GM13977 (cell line): ENCODE results near the gene SIGLEC1.

ENCODE experiments used
- DNase-seq: peaks from one replicate; pipeline ENCODE4 v3.0.0; 2012; ENCODE audit warnings: low spot score
- CTCF ChIP-seq: IDR thresholded peaks from 2 replicates; pipeline ENCODE4 v1.5.1; 2012; ENCODE audit warnings: mild to moderate bottlenecking, control low read depth; ENCODE audit not compliant: insufficient read depth; ENCODE audit errors: extremely low read depth, missing control alignments
- in situ Hi-C: fragments of 300-500 bp; cut with MboI; formaldehyde crosslinking; loops from one replicate; pipeline ENCODE4 v1.12.0; 2022; ENCODE audit warnings: low sequenced_read_pairs, low pct_unique_long_range_greater_than_20kb, mixed read lengths, inconsistent platforms; ENCODE audit not compliant: unreplicated experiment

Gene SIGLEC1

GRCh38 chr20:3671986-3672546 lies 40.3 kb downstream of the SIGLEC1 start:
- in situ Hi-C loops, result no loop called here
- no peak for DNase-seq
- TF ChIP-seq CTCF, result no peak

- DNase-seq, result no peak
- TF ChIP-seq CTCF, result no peak
- in situ Hi-C loops, result no loop called here
Measured at GRCh38 chr20:3670945-3671344, 41.5 kb downstream of the SIGLEC1 start.

GRCh38 chr20:3670511-3670910 lies 41.9 kb downstream of the SIGLEC1 start:
- TF ChIP-seq CTCF, result no peak

GRCh38 chr20:3669710-3670367 lies 42.6 kb downstream of the SIGLEC1 start:
- DNase-seq, result no peak
- in situ Hi-C loops, result no loop called here
- no peak for TF ChIP-seq CTCF

More at GRCh38 chr20:3670511-3670910, 41.9 kb downstream of the SIGLEC1 start:
- in situ Hi-C loops, result no loop called here
- no peak for DNase-seq

- no peak for TF ChIP-seq CTCF
- no peak for DNase-seq
- in situ Hi-C loops, result no loop called here
Measured at GRCh38 chr20:3667434-3668037, 44.9 kb downstream of the SIGLEC1 start.

GRCh38 chr20:3663858-3664257 lies 48.5 kb downstream of the SIGLEC1 start:
- DNase-seq, result no peak
- in situ Hi-C loops, result no loop called here
- TF ChIP-seq CTCF, result no peak
